Peyer's patch (tissue), 4 donors: ENCODE measurements around the gene EYS.

Experiments
- CTCF ChIP-seq, 6 experiments: fragments of 450-650 bp in 4 of 6; fragments of 200-600 bp in 2 of 6; sonication (generic) in 1 of 6; IDR thresholded peaks; one replicate each; pipeline ENCODE4 v1.5.1; 2017 to 2019; ENCODE audit warnings: antibody characterized with exemption in 6 of 6, mild to moderate bottlenecking in 3 of 6, moderate library complexity in 1 of 6
- POLR2A ChIP-seq, 2 donors: fragments of 450-650 bp; IDR thresholded peaks; one replicate each; pipeline ENCODE4 v1.5.1; 2017; ENCODE audit warnings: antibody characterized with exemption in 2 of 2, mild to moderate bottlenecking in 2 of 2, moderate library complexity in 2 of 2

- TF ChIP-seq CTCF (IDR thresholded peaks at IDR 0.05) (no peak), POLR2A (IDR thresholded peaks at IDR 0.05) (no peak)
Observed at GRCh38 chr6:63797721-63798120, 1909.3 kb downstream of the EYS start.
